Measurements from ENCODE around the gene MYEF2.

DNA sequence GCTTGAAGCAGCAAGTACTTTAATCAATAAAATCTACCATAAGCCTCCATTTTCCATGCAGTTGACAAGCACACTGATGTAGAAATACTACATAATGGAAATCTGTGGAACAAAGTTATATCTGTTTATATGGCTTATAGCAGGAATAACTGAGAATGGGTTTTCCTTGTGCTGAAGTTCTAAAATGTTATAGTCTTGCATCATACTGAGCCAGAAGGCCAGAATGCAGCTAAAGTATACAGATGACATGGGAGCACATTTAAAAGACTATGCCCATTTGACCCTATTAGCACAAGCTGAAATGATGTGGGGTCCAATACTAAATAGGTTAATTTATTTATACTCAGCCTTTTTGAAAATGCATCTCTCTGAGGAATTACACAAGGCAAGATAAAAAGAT lies 32.2 kb downstream of the MYEF2 start:
- TF ChIP-seq ATF3 (CRISPR knock-in tag; conservative IDR thresholded peaks at IDR 0.05) (no peak), MXD4 (CRISPR knock-in tag; IDR thresholded peaks at IDR 0.05; ENCODE audit: borderline replicate concordance) (no peak), MAX (CRISPR knock-in tag; IDR thresholded peaks at IDR 0.05) (no peak), SMAD3 (CRISPR knock-in tag; IDR thresholded peaks at IDR 0.05; ENCODE audit: borderline replicate concordance) (no peak), SP1 (CRISPR knock-in tag; conservative IDR thresholded peaks at IDR 0.05) (no peak)
- TF ChIP-seq, protein P1, sequence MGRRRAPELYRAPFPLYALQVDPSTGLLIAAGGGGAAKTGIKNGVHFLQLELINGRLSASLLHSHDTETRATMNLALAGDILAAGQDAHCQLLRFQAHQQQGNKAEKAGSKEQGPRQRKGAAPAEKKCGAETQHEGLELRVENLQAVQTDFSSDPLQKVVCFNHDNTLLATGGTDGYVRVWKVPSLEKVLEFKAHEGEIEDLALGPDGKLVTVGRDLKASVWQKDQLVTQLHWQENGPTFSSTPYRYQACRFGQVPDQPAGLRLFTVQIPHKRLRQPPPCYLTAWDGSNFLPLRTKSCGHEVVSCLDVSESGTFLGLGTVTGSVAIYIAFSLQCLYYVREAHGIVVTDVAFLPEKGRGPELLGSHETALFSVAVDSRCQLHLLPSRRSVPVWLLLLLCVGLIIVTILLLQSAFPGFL (CRISPR knock-in tag; IDR thresholded peaks at IDR 0.05; ENCODE audit: borderline replicate concordance), result no peak

Measured in WTC11 (cell line).